Body of pancreas (tissue), 4 donors: ENCODE data around the gene SLC16A5. TPM values are rescaled to one million over a fixed set of nuclear protein-coding genes. Genes with fewer than 3 reads are reported as not detected.
"Not testable (repeated sequence)": the region's sequence is repeated elsewhere in the genome, so short reads cannot be mapped to it uniquely, and the experiment has no call there.

ENCODE experiments used
- ATAC-seq: fragments of 150-250 bp; one replicate; pipeline ENCODE4 v1.9.1; 2016
- DNase-seq, 4 donors: peaks; one replicate each; pipeline ENCODE4 v3.0.0-alpha.2; 2019
- H3K27ac ChIP-seq, 4 donors: fragments of 200-600 bp; sonication (generic); 1 replicate in 3 of 4; 2 replicates in 1 of 4; pipeline versions ENCODE4 v1.5.1 to v1.6.1; 2016 to 2019; ENCODE audit warnings: mild to moderate bottlenecking in 1 of 4, mixed read lengths in 1 of 4, moderate library complexity in 1 of 4
- H3K27me3 ChIP-seq, 2 donors: fragments of 200-600 bp; sonication (generic); one replicate each; pipeline ENCODE4 v1.6.0; 2016; ENCODE audit warnings: mild to moderate bottlenecking in 1 of 2
- H3K36me3 ChIP-seq, 2 donors: fragments of 200-600 bp; sonication (generic); replicated peaks in 1 of 2; 2 replicates each; pipeline ENCODE4 v1.5.1; 2016; ENCODE audit warnings: low read depth in 2 of 2; ENCODE audit not compliant: insufficient read depth in 1 of 2
- H3K4me1 ChIP-seq: fragments of 200-600 bp; sonication (generic); one replicate; pipeline ENCODE4 v1.6.0; 2016
- H3K4me3 ChIP-seq, 2 donors: fragments of 200-600 bp; sonication (generic); 1 replicate in 1 of 2; 2 replicates in 1 of 2; pipeline ENCODE4 v1.5.1; 2016 to 2019
- H3K9me3 ChIP-seq, 3 donors: fragments of 200-600 bp; sonication (generic); 1 replicate in 2 of 3; 2 replicates in 1 of 3; pipeline ENCODE4 v1.5.1; 2016
- POLR2A ChIP-seq, 3 donors: fragments of 450-650 bp; IDR thresholded peaks; one replicate each; pipeline ENCODE4 v1.6.1; 2016; ENCODE audit warnings: antibody characterized with exemption in 3 of 3, mild to moderate bottlenecking in 2 of 3
- WGBS, 2 donors: methylation state at CpG; one replicate each; pipeline ENCODE4 v1.1.5; 2017; 5-methylcytosine and 5-hydroxymethylcytosine counted together
- intact Hi-C: fragments of 100-400 bp; cut with DNase I; formaldehyde crosslinking; loops from one replicate; pipeline ENCODE4 v1.15.1; 2023
- total RNA-seq, 2 donors: library from RNA; depleted of rRNA; stranded (reverse); fragments of >200 nt; gene quantifications; one replicate each; pipeline ENCODE4 v1.1.0, GENCODE V29; 2016
- TF ChIP-seq, protein P1 (sequence below), 7 experiments: fragments of 450-650 bp in 4 of 7; fragments of 200-600 bp in 3 of 7; sonication (generic) in 3 of 7; IDR thresholded peaks; one replicate each; pipeline ENCODE4 v1.5.1; 2016 to 2019; ENCODE audit warnings: antibody characterized with exemption in 7 of 7

Gene SLC16A5
- total RNA-seq, 2 donors from 2014 or later: 2.1 to 14.8 TPM

DNA sequence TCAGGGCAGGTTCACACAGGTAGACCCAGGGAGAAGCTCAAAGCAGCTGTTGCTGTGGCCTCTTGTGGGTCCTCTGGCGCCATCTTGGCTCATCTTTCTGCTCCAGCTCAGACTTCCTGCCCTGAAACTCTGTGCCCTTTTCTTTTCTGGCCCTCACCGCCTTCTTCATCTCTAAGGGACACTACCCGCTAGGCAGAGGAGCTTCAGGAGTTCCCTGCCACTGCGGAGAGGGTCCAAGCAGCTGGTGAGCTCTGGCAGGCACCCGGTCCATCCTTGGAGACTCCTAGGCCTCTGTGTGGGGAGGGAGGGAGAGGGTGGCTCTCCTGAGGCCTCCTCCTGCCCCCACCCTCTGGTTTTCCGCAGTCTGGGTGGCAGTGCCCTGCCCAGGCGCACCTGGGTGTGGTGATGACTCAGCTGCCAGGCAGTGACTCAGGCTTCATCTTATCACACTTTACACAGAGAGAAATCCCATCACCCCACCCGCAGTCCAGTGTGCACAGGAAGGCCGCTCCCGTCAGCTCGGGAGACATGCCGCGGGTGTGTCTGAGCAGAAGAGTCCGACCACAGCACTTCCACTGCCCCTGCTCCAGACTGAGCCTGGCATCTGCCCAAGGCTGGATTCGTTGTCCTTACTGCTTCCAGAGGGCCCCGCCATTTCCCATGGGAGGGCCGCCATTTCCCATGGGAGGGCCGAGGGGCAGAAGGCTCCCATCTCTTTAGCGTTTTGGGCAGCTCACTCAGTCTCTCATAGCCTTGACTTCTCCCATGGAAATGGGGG, 36.5 kb downstream of the SLC16A5 start:
- Histone ChIP-seq H3K36me3 (no peaks in the 10 kb centered on the region), H3K9me3 (no peaks in the 10 kb centered on the region), H3K4me1 (peaks cover 9% of the 10 kb centered on the region), H3K4me3 (no peak overlapping the region), H3K27me3 (no peaks in the 10 kb centered on the region), H3K27ac (no peak overlapping the region)
- ATAC-seq (peak; percentile 70), DNase-seq (peak; percentile 28 to 81 (median 50))
- intact Hi-C loops: no loop called here
- no peak for TF ChIP-seq POLR2A (IDR thresholded peaks at IDR 0.05)
- TF ChIP-seq, protein P1, sequence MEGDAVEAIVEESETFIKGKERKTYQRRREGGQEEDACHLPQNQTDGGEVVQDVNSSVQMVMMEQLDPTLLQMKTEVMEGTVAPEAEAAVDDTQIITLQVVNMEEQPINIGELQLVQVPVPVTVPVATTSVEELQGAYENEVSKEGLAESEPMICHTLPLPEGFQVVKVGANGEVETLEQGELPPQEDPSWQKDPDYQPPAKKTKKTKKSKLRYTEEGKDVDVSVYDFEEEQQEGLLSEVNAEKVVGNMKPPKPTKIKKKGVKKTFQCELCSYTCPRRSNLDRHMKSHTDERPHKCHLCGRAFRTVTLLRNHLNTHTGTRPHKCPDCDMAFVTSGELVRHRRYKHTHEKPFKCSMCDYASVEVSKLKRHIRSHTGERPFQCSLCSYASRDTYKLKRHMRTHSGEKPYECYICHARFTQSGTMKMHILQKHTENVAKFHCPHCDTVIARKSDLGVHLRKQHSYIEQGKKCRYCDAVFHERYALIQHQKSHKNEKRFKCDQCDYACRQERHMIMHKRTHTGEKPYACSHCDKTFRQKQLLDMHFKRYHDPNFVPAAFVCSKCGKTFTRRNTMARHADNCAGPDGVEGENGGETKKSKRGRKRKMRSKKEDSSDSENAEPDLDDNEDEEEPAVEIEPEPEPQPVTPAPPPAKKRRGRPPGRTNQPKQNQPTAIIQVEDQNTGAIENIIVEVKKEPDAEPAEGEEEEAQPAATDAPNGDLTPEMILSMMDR (IDR thresholded peaks at IDR 0.05): no peak
- WGBS, 2 donors: 73 to 88% methylated on average over 6 to 19 of the region's 19 CpGs

DNA sequence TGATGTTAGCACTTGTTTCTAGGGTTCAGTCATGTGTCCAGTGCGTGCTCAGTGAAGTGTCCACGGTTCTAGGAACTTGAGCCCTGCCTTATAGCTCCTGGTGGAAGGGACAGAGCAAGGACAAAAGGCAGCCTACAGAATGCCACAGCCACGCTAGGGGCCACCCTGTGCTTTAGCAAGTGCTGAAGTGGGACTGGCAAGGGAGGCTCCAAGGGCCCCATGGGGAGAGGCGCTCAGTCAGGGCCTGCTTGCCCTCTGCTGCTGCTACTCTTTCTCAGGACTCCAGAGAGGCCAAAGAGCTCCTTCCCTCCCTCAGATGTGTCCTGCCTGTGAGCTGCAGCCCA, 37.0 kb downstream of the SLC16A5 start:
- Histone ChIP-seq H3K27me3 (no peaks in the 10 kb centered on the region), H3K4me3 (no peak overlapping the region), H3K4me1 (peaks cover 9% of the 10 kb centered on the region), H3K9me3 (no peaks in the 10 kb centered on the region), H3K27ac (no peak overlapping the region), H3K36me3 (no peaks in the 10 kb centered on the region)
- DNase-seq: no peak
- ATAC-seq: no peak
- 93% methylated on average over 4 of the region's 4 CpGs; no CpG with 5 or more reads in 1 of the 2 donors for WGBS, 2 donors
- intact Hi-C loops: no loop called here
- no peak for TF ChIP-seq POLR2A (IDR thresholded peaks at IDR 0.05)
- TF ChIP-seq, protein P1 (IDR thresholded peaks at IDR 0.05): no peak

GRCh38 chr17:75125984-75126383, 38.2 kb downstream of the SLC16A5 start:
- DNase-seq: no peak
- TF ChIP-seq POLR2A (IDR thresholded peaks at IDR 0.05): no peak
- TF ChIP-seq, protein P1 (IDR thresholded peaks at IDR 0.05): no peak
- no peaks in the 10 kb centered on the region for H3K36me3 ChIP-seq
- no peaks in the 10 kb centered on the region for H3K9me3 ChIP-seq
- no peak for ATAC-seq
- peaks cover 19% of the 10 kb centered on the region for H3K4me1 ChIP-seq
- H3K27ac ChIP-seq: no peak overlapping the region
- WGBS, 2 donors: 67 to 70% methylated on average over 3 of the region's 3 CpGs
- no peaks in the 10 kb centered on the region for H3K27me3 ChIP-seq
- intact Hi-C loops: no loop called here
- H3K4me3 ChIP-seq: no peak overlapping the region

- no peaks in the 10 kb centered on the region for H3K27me3 ChIP-seq
- WGBS, 2 donors: 87 to 96% methylated on average over 8 of the region's 8 CpGs
- no peaks in the 10 kb centered on the region for H3K36me3 ChIP-seq
- DNase-seq (no peak), ATAC-seq (no peak)
- intact Hi-C loops: no loop called here
- no peak for TF ChIP-seq POLR2A (IDR thresholded peaks at IDR 0.05)
- TF ChIP-seq, protein P1 (IDR thresholded peaks at IDR 0.05): no peak
- H3K4me3 ChIP-seq: no peak overlapping the region
- no peak overlapping the region for H3K27ac ChIP-seq
- peaks cover 23% of the 10 kb centered on the region for H3K4me1 ChIP-seq
- no peaks in the 10 kb centered on the region for H3K9me3 ChIP-seq
These were observed 39.2 kb downstream of the SLC16A5 start for GRCh38 chr17:75126954-75127353.

DNA sequence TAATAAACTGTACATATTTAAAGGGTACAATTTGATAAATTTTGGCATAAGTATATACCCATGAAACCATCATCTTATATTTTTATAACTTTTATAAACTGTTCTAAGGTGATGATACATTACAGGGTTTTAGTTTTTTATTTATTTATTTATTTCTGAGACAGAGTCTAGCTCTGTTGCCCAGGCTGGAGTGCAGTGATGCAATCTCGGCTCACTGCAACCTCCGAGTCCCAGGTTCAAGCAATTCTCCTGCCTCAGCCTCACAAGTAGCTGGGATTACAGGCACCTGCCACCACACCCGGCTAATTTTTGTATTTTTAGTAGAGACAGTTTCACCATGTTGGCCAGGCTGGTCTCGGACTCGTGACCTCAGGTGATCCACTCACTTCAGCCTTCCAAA, 40.2 kb downstream of the SLC16A5 start:
- H3K9me3 ChIP-seq, ATAC-seq, H3K27me3 ChIP-seq, intact Hi-C loops, H3K4me3 ChIP-seq, H3K27ac ChIP-seq, H3K36me3 ChIP-seq, DNase-seq: not testable (repeated sequence)
- 84 to 88% methylated on average over 5 of the region's 5 CpGs for WGBS, 2 donors
- H3K4me1 ChIP-seq: peaks cover 28% of the 10 kb centered on the region
